ENCODE measurements around the gene CYP21A2. TPM values are rescaled to one million over a fixed set of nuclear protein-coding genes. Genes with fewer than 3 reads are reported as not detected.

Gene CYP21A2
- total and polyA plus RNA-seq, 2 of the 8 experiments (the other 6 are each of a cell fraction or from before 2014, with no cell fraction given), result 0.22 to 0.23 TPM

GRCh38 chr6:32083812-32084768 lies 45.9 kb downstream of the CYP21A2 start:
- TF ChIP-seq CEBPB (IDR thresholded peaks at IDR 0.05; ENCODE audit: low read depth, low read length), result no peak
- no peak for TF ChIP-seq POU5F1 (IDR thresholded peaks at IDR 0.05; ENCODE audit: low read depth, low read length)
- no peak for TF ChIP-seq CHD1 (IDR thresholded peaks at IDR 0.05; ENCODE audit: low read depth, low read length)
- TF ChIP-seq JUN (IDR thresholded peaks at IDR 0.05; ENCODE audit: low read depth, low read length), result no peak
- TF ChIP-seq SP2 (IDR thresholded peaks at IDR 0.05; ENCODE audit: low read length), result no peak
- TF ChIP-seq POLR2A (IDR thresholded peaks at IDR 0.05; ENCODE audit: control extremely low read depth in 1 of 2, low read depth in 2 of 2, low read length in 2 of 2), result no peak
- no peak for TF ChIP-seq GABPA (IDR thresholded peaks at IDR 0.05; ENCODE audit: borderline replicate concordance, insufficient read depth, low read length)
- TF ChIP-seq KDM5A (IDR thresholded peaks at IDR 0.05; ENCODE audit: low read length), result no peak
- TF ChIP-seq CTBP2 (IDR thresholded peaks at IDR 0.05; ENCODE audit: borderline replicate concordance, insufficient read depth, insufficient read length, low read length), result no peak
- TF ChIP-seq PHF8 (conservative IDR thresholded peaks at IDR 0.05; ENCODE audit: low read depth, low read length), result no peak
- DNase-seq (ENCODE audit: low read depth in 1 of 2, low spot score in 2 of 2) (no peak), FAIRE-seq (no peak)
- CTCF ChIA-PET (ENCODE audit: partially characterized antibody), result interaction anchor here (0.7 to 4.8 kb wide), 10 partner anchors 8 to 139 kb away, joined by 3 to 30 read pairs (median 4); partner anchors contain the start of genes ATF6B and NOTCH4
- H3K27ac ChIP-seq (ENCODE audit: low read depth, low read length), result no peak overlapping the region
- H3K36me3 ChIP-seq (ENCODE audit: control insufficient read depth in 2 of 4, insufficient read depth in 4 of 4, low read length in 3 of 4), result no peaks in the 10 kb centered on the region
- H3K56ac ChIP-seq (replicated peaks; ENCODE audit: insufficient read length, low read depth, low read length), result no peak overlapping the region
- no peak overlapping the region for H2AK5ac ChIP-seq (ENCODE audit: low read depth, low read length)
- no peak overlapping the region for H3K4me3 ChIP-seq (ENCODE audit: extremely low read depth in 1 of 4, insufficient read depth in 2 of 4, low read depth in 3 of 4, low read length in 4 of 4)
- no peaks in the 10 kb centered on the region for H3K9me3 ChIP-seq (ENCODE audit: insufficient read depth in 2 of 2, low read depth in 1 of 2, low read length in 1 of 2)
- H2BK20ac ChIP-seq (ENCODE audit: low read length), result no peak overlapping the region
- H3K18ac ChIP-seq (ENCODE audit: extremely low read depth, low read length), result no peak overlapping the region
- no peak overlapping the region for H2AFZ ChIP-seq (ENCODE audit: low read length)
- no peak overlapping the region for H2BK15ac ChIP-seq (ENCODE audit: low read length)
- H3K4ac ChIP-seq (replicated peaks; ENCODE audit: insufficient read length, low read depth, low read length), result no peak overlapping the region
- no peak overlapping the region for H4K8ac ChIP-seq (ENCODE audit: extremely low read depth, insufficient read depth, low read length)
- POLR2A ChIA-PET (ENCODE audit: partially characterized antibody), result interaction anchor here (0.7 to 2.3 kb wide), 3 partner anchors 27 to 44 kb away, joined by 3 to 8 read pairs (median 3); partner anchors contain the start of gene ATF6B
- peaks cover 0 to 13% (median 11%) of the 10 kb centered on the region in 4 experiments; a peak in 5 of 7 replicates for H3K27me3 ChIP-seq (replicated peaks in 1 of 4; ENCODE audit: control insufficient read depth in 3 of 4, extremely low read depth in 1 of 4, insufficient read depth in 3 of 4, low read length in 3 of 4)
- no peaks in the 10 kb centered on the region; the same call in 1 of the 2 replicates for H3K23me2 ChIP-seq (ENCODE audit: low read depth, low read length)
- H3K9ac ChIP-seq (replicated peaks in 1 of 4; ENCODE audit: extremely low read depth in 1 of 4, low read depth in 3 of 4, low read length in 3 of 4), result no peak overlapping the region
- H2BK5ac ChIP-seq (ENCODE audit: low read depth, low read length), result no peak overlapping the region
- no peak overlapping the region for H3K14ac ChIP-seq (ENCODE audit: insufficient read length)
- 91% methylated on average over 20 of the region's 22 CpGs; no CpG with 5 or more reads in 1 of the 2 experiments for WGBS, 2 experiments (ENCODE audit: extremely low coverage in 1 of 2, insufficient coverage in 1 of 2, insufficient read length in 1 of 2, insufficient replicate concordance in 2 of 2, low coverage in 1 of 2, low lambda C conversion rate in 2 of 2, missing lambda C conversion rate in 1 of 2)
- H4K91ac ChIP-seq (replicated peaks; ENCODE audit: insufficient read length, low read length), result no peak overlapping the region
- H4K5ac ChIP-seq (ENCODE audit: insufficient read length, low read depth, low read length), result no peak overlapping the region
- H3K4me1 ChIP-seq (replicated peaks in 1 of 4; ENCODE audit: control insufficient read depth in 3 of 4, insufficient read depth in 4 of 4, low read length in 3 of 4), result peaks cover 0 to 16% (median 7%) of the 10 kb centered on the region in 4 experiments; a peak in 5 of 7 replicates
- no peak overlapping the region for H3K23ac ChIP-seq (ENCODE audit: insufficient read length)
- no peaks in the 10 kb centered on the region for H3K79me2 ChIP-seq (ENCODE audit: control insufficient read depth in 1 of 2, insufficient read depth in 2 of 2, low read length in 2 of 2)
- no peak overlapping the region for H2BK120ac ChIP-seq (replicated peaks; ENCODE audit: low read depth, low read length)
- H3K4me2 ChIP-seq (ENCODE audit: insufficient read depth in 1 of 2, low read depth in 2 of 2, low read length in 2 of 2), result no peak overlapping the region
- H2BK12ac ChIP-seq (ENCODE audit: low read depth, low read length), result no peak overlapping the region
- no peaks in the 10 kb centered on the region for H4K20me1 ChIP-seq (replicated peaks in 1 of 2; ENCODE audit: control insufficient read depth in 1 of 2, insufficient read depth in 2 of 2, low read length in 2 of 2)
- no peaks in the 10 kb centered on the region; the same call in 1 of the 2 replicates for H3K79me1 ChIP-seq (ENCODE audit: low read depth, low read length)
